ENCODE results near the gene ODF2L. TPM values are rescaled to one million over a fixed set of nuclear protein-coding genes. Genes with fewer than 3 reads are reported as not detected.
"Not testable (repeated sequence)": the region's sequence is repeated elsewhere in the genome, so short reads cannot be mapped to it uniquely, and the experiment has no call there.

Gene ODF2L
- total and polyA plus RNA-seq, 7 experiments from 2014 or later: 22.8 to 75.3 (median 51.7) TPM

- intact Hi-C loops (cut with micrococcal nuclease): no loop called here
- H3K27ac ChIP-seq (ENCODE audit: low read depth, low read length): no peak overlapping the region
Observed at GRCh38 chr1:86370601-86371022, 25.5 kb downstream of the ODF2L start.

GRCh38 chr1:86365896-86366295 lies 30.2 kb downstream of the ODF2L start:
- peaks cover 6 to 38% (median 10%) of the 10 kb centered on the region in 5 donors for H3K36me3 Mint-ChIP-seq
- intact Hi-C loops (cut with micrococcal nuclease): no loop called here
- H3K4me3 Mint-ChIP-seq: no peak overlapping the region
- Histone ChIP-seq H3K27me3 (ENCODE audit: control insufficient read depth in 2 of 2, insufficient read depth in 2 of 2, low read length in 2 of 2) (no peaks in the 10 kb centered on the region), H3K36me3 (ENCODE audit: control insufficient read depth in 2 of 3, insufficient read depth in 3 of 3, low read length in 3 of 3) (no peaks in the 10 kb centered on the region), H3K9me3 (ENCODE audit: control insufficient read depth in 2 of 3, low read length in 3 of 3) (no peaks in the 10 kb centered on the region), H3K4me1 (ENCODE audit: control insufficient read depth in 2 of 2, insufficient read depth in 2 of 2, low read length in 2 of 2) (no peaks in the 10 kb centered on the region), H3K27ac (ENCODE audit: low read depth, low read length) (no peak overlapping the region), H3K4me3 (ENCODE audit: low read length) (no peak overlapping the region)
- DNase-seq (no peak), ATAC-seq (no peak)
- H3K27ac Mint-ChIP-seq: no peak overlapping the region
- CTCF ChIA-PET: no interaction called here
- H3K4me1 Mint-ChIP-seq: no peaks in the 10 kb centered on the region
- POLR2A ChIA-PET: no interaction called here
- no peaks in the 10 kb centered on the region for H3K9me3 Mint-ChIP-seq
- H3K27me3 Mint-ChIP-seq: no peaks in the 10 kb centered on the region

More at GRCh38 chr1:86370601-86371022, 25.5 kb downstream of the ODF2L start:
- H3K36me3 Mint-ChIP-seq: peaks cover 0 to 47% (median 10%) of the 10 kb centered on the region in 5 donors
- no peak overlapping the region for H3K27ac Mint-ChIP-seq
- no peaks in the 10 kb centered on the region for H3K27me3 ChIP-seq (ENCODE audit: control insufficient read depth in 2 of 2, insufficient read depth in 2 of 2, low read length in 2 of 2)
- H3K4me3 ChIP-seq (ENCODE audit: low read length): no peak overlapping the region
- no peaks in the 10 kb centered on the region for H3K9me3 ChIP-seq (ENCODE audit: control insufficient read depth in 2 of 3, low read length in 3 of 3)
- H3K4me1 ChIP-seq (ENCODE audit: control insufficient read depth in 2 of 2, insufficient read depth in 2 of 2, low read length in 2 of 2): no peaks in the 10 kb centered on the region
- H3K4me1 Mint-ChIP-seq: peaks cover 0 to 5% (median 0%) of the 10 kb centered on the region in 7 donors
- no peaks in the 10 kb centered on the region for H3K36me3 ChIP-seq (ENCODE audit: control insufficient read depth in 2 of 3, insufficient read depth in 3 of 3, low read length in 3 of 3)
- ChIA-PET CTCF (no interaction called here), POLR2A (no interaction called here)
- ATAC-seq: no peak
- no peaks in the 10 kb centered on the region for H3K9me3 Mint-ChIP-seq
- H3K4me3 Mint-ChIP-seq: no peak overlapping the region
- no peak for DNase-seq
- no peaks in the 10 kb centered on the region for H3K27me3 Mint-ChIP-seq

- CTCF ChIA-PET: no interaction called here
- H3K4me3 Mint-ChIP-seq: no peak overlapping the region
- intact Hi-C loops (cut with micrococcal nuclease): no loop called here
- no peaks in the 10 kb centered on the region for H3K9me3 ChIP-seq (ENCODE audit: control insufficient read depth in 2 of 3, low read length in 3 of 3)
- no peaks in the 10 kb centered on the region for H3K27me3 ChIP-seq (ENCODE audit: control insufficient read depth in 2 of 2, insufficient read depth in 2 of 2, low read length in 2 of 2)
- H3K27ac ChIP-seq (ENCODE audit: low read depth, low read length): no peak overlapping the region
- no peaks in the 10 kb centered on the region for H3K4me1 Mint-ChIP-seq
- POLR2A ChIA-PET: no interaction called here
- ATAC-seq (no peak), DNase-seq (no peak)
- no peaks in the 10 kb centered on the region for H3K4me1 ChIP-seq (ENCODE audit: control insufficient read depth in 2 of 2, insufficient read depth in 2 of 2, low read length in 2 of 2)
- H3K36me3 Mint-ChIP-seq: peaks cover 8 to 46% (median 10%) of the 10 kb centered on the region in 5 donors
- peaks cover 0 to 5% (median 2%) of the 10 kb centered on the region in 3 experiments for H3K36me3 ChIP-seq (ENCODE audit: control insufficient read depth in 2 of 3, insufficient read depth in 3 of 3, low read length in 3 of 3)
- no peaks in the 10 kb centered on the region for H3K9me3 Mint-ChIP-seq
- H3K27me3 Mint-ChIP-seq: no peaks in the 10 kb centered on the region
- no peak overlapping the region for H3K4me3 ChIP-seq (ENCODE audit: low read length)
- H3K27ac Mint-ChIP-seq: peak overlapping the region in 1 of 9 donors; percentile 48
Observed at GRCh38 chr1:86362807-86363206, 33.3 kb downstream of the ODF2L start.

GRCh38 chr1:86357796-86358195 lies 38.3 kb downstream of the ODF2L start:
- no peak overlapping the region for H3K27ac ChIP-seq (ENCODE audit: low read depth, low read length)
- no peaks in the 10 kb centered on the region for H3K4me1 Mint-ChIP-seq
- no peaks in the 10 kb centered on the region for H3K4me1 ChIP-seq (ENCODE audit: control insufficient read depth in 2 of 2, insufficient read depth in 2 of 2, low read length in 2 of 2)
- H3K27me3 ChIP-seq (ENCODE audit: control insufficient read depth in 2 of 2, insufficient read depth in 2 of 2, low read length in 2 of 2): no peaks in the 10 kb centered on the region
- intact Hi-C loops (cut with micrococcal nuclease): no loop called here
- no peaks in the 10 kb centered on the region for H3K27me3 Mint-ChIP-seq
- H3K4me3 Mint-ChIP-seq: no peak overlapping the region
- POLR2A ChIA-PET: no interaction called here
- H3K9me3 Mint-ChIP-seq: peaks cover 0 to 2% (median 0%) of the 10 kb centered on the region in 11 donors
- H3K36me3 Mint-ChIP-seq: peaks cover 12 to 67% (median 42%) of the 10 kb centered on the region in 5 donors
- no peaks in the 10 kb centered on the region for H3K9me3 ChIP-seq (ENCODE audit: control insufficient read depth in 2 of 3, low read length in 3 of 3)
- CTCF ChIA-PET: no interaction called here
- H3K36me3 ChIP-seq (ENCODE audit: control insufficient read depth in 2 of 3, insufficient read depth in 3 of 3, low read length in 3 of 3): peaks cover 0 to 41% (median 25%) of the 10 kb centered on the region in 3 experiments
- H3K27ac Mint-ChIP-seq: no peak overlapping the region
- ATAC-seq (no peak), DNase-seq (no peak)
- H3K4me3 ChIP-seq (ENCODE audit: low read length): no peak overlapping the region

GRCh38 chr1:86356247-86356646 lies 39.9 kb downstream of the ODF2L start:
- H3K4me3 ChIP-seq (ENCODE audit: low read length): no peak overlapping the region
- POLR2A ChIA-PET: interaction anchor here (0.6 kb wide), 1 partner anchor 59 kb away, joined by 3 read pairs; no protein-coding TSS in a partner anchor
- CTCF ChIA-PET: no interaction called here
- peaks cover 0 to 7% (median under 1%) of the 10 kb centered on the region in 11 donors for H3K9me3 Mint-ChIP-seq
- no peak overlapping the region for H3K4me3 Mint-ChIP-seq
- no peaks in the 10 kb centered on the region for H3K4me1 ChIP-seq (ENCODE audit: control insufficient read depth in 2 of 2, insufficient read depth in 2 of 2, low read length in 2 of 2)
- H3K36me3 ChIP-seq (ENCODE audit: control insufficient read depth in 2 of 3, insufficient read depth in 3 of 3, low read length in 3 of 3): peaks cover 0 to 51% (median 27%) of the 10 kb centered on the region in 3 experiments
- no peaks in the 10 kb centered on the region for H3K27me3 ChIP-seq (ENCODE audit: control insufficient read depth in 2 of 2, insufficient read depth in 2 of 2, low read length in 2 of 2)
- no peak overlapping the region for H3K27ac Mint-ChIP-seq
- intact Hi-C loops (cut with micrococcal nuclease): no loop called here
- ATAC-seq (no peak), DNase-seq (no peak)
- peaks cover 13 to 73% (median 49%) of the 10 kb centered on the region in 5 donors for H3K36me3 Mint-ChIP-seq
- no peak overlapping the region for H3K27ac ChIP-seq (ENCODE audit: low read depth, low read length)
- no peaks in the 10 kb centered on the region for H3K27me3 Mint-ChIP-seq
- H3K9me3 ChIP-seq (ENCODE audit: control insufficient read depth in 2 of 3, low read length in 3 of 3): no peaks in the 10 kb centered on the region
- no peaks in the 10 kb centered on the region for H3K4me1 Mint-ChIP-seq

GRCh38 chr1:86352086-86352485 lies 44.0 kb downstream of the ODF2L start:
- Histone ChIP-seq H3K27me3 (ENCODE audit: control insufficient read depth in 2 of 2, insufficient read depth in 2 of 2, low read length in 2 of 2) (no peaks in the 10 kb centered on the region), H3K4me1 (ENCODE audit: control insufficient read depth in 2 of 2, insufficient read depth in 2 of 2, low read length in 2 of 2) (no peaks in the 10 kb centered on the region), H3K9me3 (ENCODE audit: control insufficient read depth in 2 of 3, low read length in 3 of 3) (no peaks in the 10 kb centered on the region), H3K4me3 (ENCODE audit: low read length) (no peak overlapping the region), H3K36me3 (ENCODE audit: control insufficient read depth in 2 of 3, insufficient read depth in 3 of 3, low read length in 3 of 3) (peaks cover 0 to 43% (median 24%) of the 10 kb centered on the region in 3 experiments), H3K27ac (ENCODE audit: low read depth, low read length) (no peak overlapping the region)
- no peak for DNase-seq
- H3K27me3 Mint-ChIP-seq: no peaks in the 10 kb centered on the region
- no peak overlapping the region for H3K4me3 Mint-ChIP-seq
- ChIA-PET POLR2A (no interaction called here), CTCF (no interaction called here)
- intact Hi-C loops (cut with micrococcal nuclease): no loop called here
- H3K36me3 Mint-ChIP-seq: peaks cover 14 to 59% (median 56%) of the 10 kb centered on the region in 5 donors
- H3K9me3 Mint-ChIP-seq: peaks cover 0 to 13% (median 5%) of the 10 kb centered on the region in 11 donors
- no peak overlapping the region for H3K27ac Mint-ChIP-seq
- no peaks in the 10 kb centered on the region for H3K4me1 Mint-ChIP-seq
- ATAC-seq: no peak

- intact Hi-C loops (cut with micrococcal nuclease); DNase-seq; H3K4me1 ChIP-seq (ENCODE audit: control insufficient read depth in 2 of 2, insufficient read depth in 2 of 2, low read length in 2 of 2); CTCF ChIA-PET; POLR2A ChIA-PET; H3K9me3 ChIP-seq (ENCODE audit: control insufficient read depth in 2 of 3, low read length in 3 of 3); H3K27me3 ChIP-seq (ENCODE audit: control insufficient read depth in 2 of 2, insufficient read depth in 2 of 2, low read length in 2 of 2); ATAC-seq; H3K4me3 ChIP-seq (ENCODE audit: low read length); H3K4me3 Mint-ChIP-seq; H3K27ac ChIP-seq (ENCODE audit: low read depth, low read length); H3K27me3 Mint-ChIP-seq; H3K4me1 Mint-ChIP-seq; H3K27ac Mint-ChIP-seq: not testable (repeated sequence)
- Mint-ChIP-seq H3K36me3 (peaks cover 14 to 48% (median 41%) of the 10 kb centered on the region in 5 donors), H3K9me3 (peaks cover 0 to 17% (median 6%) of the 10 kb centered on the region in 11 donors)
- H3K36me3 ChIP-seq (ENCODE audit: control insufficient read depth in 2 of 3, insufficient read depth in 3 of 3, low read length in 3 of 3): peaks cover 0 to 32% (median 22%) of the 10 kb centered on the region in 3 experiments
Observed at GRCh38 chr1:86350230-86350629, 45.9 kb downstream of the ODF2L start.
